CD4-positive, alpha-beta T cell treated with Interleukin-17A for 1 hour (primary cell): Measurements from ENCODE around the gene TSPAN5.

Experiments
- DNase-seq: peaks from one replicate; pipeline ENCODE4 v3.0.0-alpha.2; 2020

The TSPAN5 gene

DNA sequence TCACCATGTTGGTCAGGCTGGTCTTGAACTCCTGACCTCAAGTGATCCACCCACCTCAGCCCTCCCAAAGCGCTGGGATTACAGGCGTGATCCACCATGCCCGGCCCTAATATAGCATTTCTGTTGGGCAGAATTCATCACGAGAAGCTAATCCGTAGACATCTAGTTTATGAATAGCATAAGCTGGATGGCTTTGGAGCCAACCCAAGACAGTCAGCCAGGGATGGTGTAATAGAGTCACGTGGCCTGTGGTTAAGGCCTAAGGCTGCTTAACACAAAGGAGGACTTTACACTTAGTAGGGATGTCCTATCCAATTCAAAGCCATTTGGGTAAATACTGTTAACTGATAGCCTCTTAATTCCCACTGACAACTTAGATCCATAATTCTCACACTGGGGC, 223.6 kb downstream of the TSPAN5 start:
- no peak for DNase-seq

GRCh38 chr4:98433691-98434090, 224.7 kb downstream of the TSPAN5 start:
- no peak for DNase-seq

GRCh38 chr4:98430708-98431403, 227.6 kb downstream of the TSPAN5 start:
- no peak for DNase-seq

DNA sequence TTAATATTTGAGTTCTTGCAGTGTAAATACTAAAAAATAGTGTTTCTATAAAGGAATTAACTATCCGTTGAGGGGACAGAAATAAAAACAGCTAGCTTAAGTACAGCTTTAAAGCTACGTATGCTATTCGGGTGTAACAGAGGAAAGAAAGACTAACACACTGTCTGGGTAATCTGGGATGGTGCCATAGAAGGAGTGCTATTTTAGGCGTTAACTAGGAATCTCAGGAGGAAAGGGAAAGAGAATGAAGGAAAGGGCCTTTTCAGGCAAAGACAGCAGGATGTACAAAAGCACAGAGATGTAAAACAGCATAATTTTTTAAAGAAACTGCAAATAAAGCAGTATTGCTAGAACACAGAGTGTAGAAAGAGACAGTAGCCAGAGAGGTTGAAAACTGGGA, 235.4 kb downstream of the TSPAN5 start:
- no peak for DNase-seq

- no peak for DNase-seq
Measured at GRCh38 chr4:98421111-98421510, 237.3 kb downstream of the TSPAN5 start.
